ENCODE measurements around the gene CCL28.
"Not testable (repeated sequence)": the region's sequence is repeated elsewhere in the genome, so short reads cannot be mapped to it uniquely, and the experiment has no call there.

The CCL28 gene

DNA sequence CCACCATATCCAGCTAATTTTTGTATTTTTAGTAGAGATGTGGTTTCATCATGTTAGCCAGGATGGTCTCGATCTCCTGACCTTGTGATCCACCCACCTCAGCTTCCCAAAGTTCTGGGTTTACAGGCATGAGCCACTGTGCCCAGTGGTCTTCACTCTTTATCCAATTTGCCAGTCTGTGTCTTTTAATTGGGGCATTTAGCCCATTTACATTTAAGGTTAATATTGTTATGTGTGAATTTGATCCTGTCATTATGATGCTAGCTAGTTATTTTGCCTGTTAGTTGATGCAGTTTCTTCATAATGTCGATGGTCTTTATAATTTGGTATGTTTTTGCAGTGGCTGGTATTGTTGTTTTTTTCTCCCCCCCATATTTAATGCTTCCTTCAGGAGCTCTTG is 47.0 kb downstream of the CCL28 start:
- not testable (repeated sequence) for H3K36me3 Mint-ChIP-seq (ENCODE audit: insufficient read depth); H3K27ac Mint-ChIP-seq (ENCODE audit: low read depth); H3K4me3 Mint-ChIP-seq; DNase-seq (ENCODE audit: low spot score in 2 of 2); ATAC-seq (replicated peaks; ENCODE audit: extremely low read depth, poor library complexity, severe bottlenecking); H3K4me1 Mint-ChIP-seq; H3K9me3 Mint-ChIP-seq
- peaks cover 16% of the 10 kb centered on the region for H3K27me3 Mint-ChIP-seq

DNA sequence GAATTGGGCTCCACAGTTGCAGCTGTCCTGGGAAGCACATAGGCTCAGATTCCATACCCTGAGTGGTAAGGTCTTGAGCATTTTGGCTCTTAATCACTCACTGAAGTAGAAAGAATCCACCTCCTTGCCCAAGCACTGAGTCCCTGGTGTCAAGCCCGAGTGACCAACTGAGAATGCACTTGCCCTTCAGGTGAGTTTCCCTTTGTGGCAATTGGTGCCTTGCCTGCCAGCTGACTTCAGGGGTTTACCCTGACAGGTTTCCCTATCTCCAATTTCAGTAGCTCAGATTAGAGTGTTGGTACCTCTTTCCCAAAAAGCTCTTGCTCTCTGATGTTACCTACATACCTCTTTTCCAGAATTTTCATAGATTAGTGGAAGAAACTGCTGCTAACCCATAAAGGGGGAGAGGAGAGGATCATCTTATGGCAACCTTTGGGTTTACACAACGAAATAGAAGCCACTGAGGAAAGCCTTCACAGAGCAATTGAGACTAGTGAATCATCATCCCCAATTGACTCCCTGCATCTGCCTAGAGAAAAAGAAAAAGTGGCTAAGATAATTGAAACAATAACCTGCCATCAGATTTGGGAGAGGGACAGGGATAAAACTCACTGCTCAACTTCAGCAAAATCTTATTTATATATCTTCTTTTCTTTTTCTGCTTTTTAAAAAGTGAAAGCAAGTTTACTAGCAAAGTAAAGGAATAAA is 48.6 kb downstream of the CCL28 start:
- Mint-ChIP-seq H3K9me3 (peaks cover 5% of the 10 kb centered on the region), H3K4me1 (no peaks in the 10 kb centered on the region), H3K4me3 (no peak overlapping the region), H3K36me3 (ENCODE audit: insufficient read depth) (no peaks in the 10 kb centered on the region), H3K27me3 (peaks cover 16% of the 10 kb centered on the region), H3K27ac (ENCODE audit: low read depth) (no peak overlapping the region)
- no peak for ATAC-seq (replicated peaks; ENCODE audit: extremely low read depth, poor library complexity, severe bottlenecking)
- DNase-seq (ENCODE audit: low spot score in 2 of 2), result no peak

DNA sequence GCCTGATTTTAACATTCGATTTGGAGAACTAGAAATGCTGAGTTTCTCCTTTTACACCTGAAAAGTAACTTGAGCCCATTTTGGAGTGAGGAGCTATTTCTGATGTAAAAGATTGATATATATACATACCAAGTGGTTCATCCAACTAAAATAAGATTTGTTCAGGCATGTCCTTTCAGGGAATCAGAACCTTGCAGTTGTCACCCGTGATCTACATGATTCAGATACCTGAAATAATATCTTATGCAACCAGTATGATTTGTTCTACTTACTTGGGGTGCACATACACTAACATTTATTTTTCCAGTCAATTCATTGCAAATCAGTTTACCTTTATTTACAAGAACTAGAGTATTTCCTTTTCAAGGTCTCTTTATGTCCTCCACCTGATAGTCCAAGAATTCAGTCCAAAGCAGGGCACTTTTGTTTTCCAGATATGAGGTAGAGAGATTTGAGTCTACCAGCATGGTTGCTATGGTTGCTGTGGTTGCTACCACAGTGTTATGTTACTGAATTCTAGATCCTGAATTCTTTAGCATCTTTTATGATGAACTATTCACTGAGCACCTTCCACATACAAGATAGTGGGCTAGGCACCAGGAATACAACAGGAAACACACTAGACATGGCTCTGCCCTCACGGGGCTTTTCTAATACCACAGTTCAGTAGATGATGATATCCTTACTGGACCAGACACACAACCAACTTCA is 49.3 kb downstream of the CCL28 start:
- Mint-ChIP-seq H3K9me3 (peaks cover 5% of the 10 kb centered on the region), H3K27ac (ENCODE audit: low read depth) (no peak overlapping the region), H3K4me3 (no peak overlapping the region), H3K27me3 (peaks cover 16% of the 10 kb centered on the region), H3K4me1 (no peaks in the 10 kb centered on the region), H3K36me3 (ENCODE audit: insufficient read depth) (no peaks in the 10 kb centered on the region)
- ATAC-seq (replicated peaks; ENCODE audit: extremely low read depth, poor library complexity, severe bottlenecking) (no peak), DNase-seq (ENCODE audit: low spot score in 2 of 2) (no peak)

DNA sequence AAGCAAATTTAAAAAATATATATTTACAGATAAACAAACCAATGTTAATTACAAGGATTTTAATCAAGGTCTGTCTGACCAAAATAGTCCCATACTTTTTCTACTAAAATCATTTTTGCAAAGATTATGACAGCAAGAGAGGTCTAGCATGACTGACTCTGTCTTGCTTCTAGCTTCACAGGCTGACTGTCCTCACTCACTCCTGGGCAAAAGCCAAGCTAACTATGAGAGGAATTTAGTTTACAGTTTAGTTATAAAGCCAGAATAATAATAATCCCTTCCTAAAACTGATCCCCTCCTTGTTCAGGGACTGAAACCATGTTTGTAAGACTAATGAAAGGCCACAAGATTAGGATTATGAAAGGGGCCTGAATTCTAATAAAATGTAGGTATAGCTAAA is 53.5 kb downstream of the CCL28 start:
- Mint-ChIP-seq H3K27me3 (peaks cover 10% of the 10 kb centered on the region), H3K4me3 (no peak overlapping the region), H3K27ac (ENCODE audit: low read depth) (no peak overlapping the region), H3K36me3 (ENCODE audit: insufficient read depth) (no peaks in the 10 kb centered on the region), H3K9me3 (peaks cover 5% of the 10 kb centered on the region), H3K4me1 (no peaks in the 10 kb centered on the region)
- ATAC-seq (replicated peaks; ENCODE audit: extremely low read depth, poor library complexity, severe bottlenecking) (no peak), DNase-seq (ENCODE audit: low spot score in 2 of 2) (no peak)

DNA sequence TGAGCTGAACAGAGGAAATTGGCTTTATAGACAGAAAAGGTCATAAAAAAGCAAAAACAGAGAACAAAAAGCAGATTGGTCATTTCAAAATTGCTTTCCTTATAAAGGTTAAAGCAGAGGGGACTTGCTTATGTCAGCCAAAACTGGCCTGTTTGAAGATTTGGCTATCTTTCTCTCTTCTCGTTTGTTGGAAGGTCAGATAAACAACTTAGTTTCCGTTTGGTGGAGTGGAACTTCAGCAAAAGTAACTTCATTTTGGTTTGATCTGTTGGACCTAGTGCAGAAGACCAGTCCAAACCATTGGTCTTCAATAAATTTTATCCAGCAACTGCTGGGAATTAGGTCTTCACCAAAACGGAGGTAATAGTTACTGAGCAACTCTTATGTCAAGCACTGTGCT is 53.9 kb downstream of the CCL28 start:
- no peaks in the 10 kb centered on the region for H3K4me1 Mint-ChIP-seq

DNA sequence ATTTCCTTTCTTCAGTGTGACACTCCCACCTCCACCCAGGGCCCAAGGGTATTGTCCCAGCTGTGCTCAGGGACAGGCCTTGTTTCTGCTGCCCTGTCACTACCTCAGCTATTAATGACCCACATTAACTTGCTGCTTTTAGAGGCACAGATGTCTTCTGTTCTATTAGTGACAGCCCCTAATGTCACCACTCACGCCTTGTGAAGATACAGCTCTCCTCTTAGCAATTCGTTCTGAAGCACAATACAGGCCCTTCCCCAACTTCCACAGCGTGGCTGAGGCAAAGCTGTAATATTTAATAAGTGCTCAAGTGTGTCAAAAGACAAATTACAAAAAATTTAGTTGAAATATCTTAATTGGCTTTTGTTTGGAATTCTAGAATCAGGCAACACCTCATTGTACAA is 54.3 kb downstream of the CCL28 start:
- DNase-seq (ENCODE audit: low spot score in 2 of 2), result no peak
- Mint-ChIP-seq H3K9me3 (peaks cover 5% of the 10 kb centered on the region), H3K4me3 (no peak overlapping the region), H3K4me1 (no peaks in the 10 kb centered on the region), H3K36me3 (ENCODE audit: insufficient read depth) (no peaks in the 10 kb centered on the region), H3K27ac (ENCODE audit: low read depth) (no peak overlapping the region), H3K27me3 (peaks cover 10% of the 10 kb centered on the region)
- ATAC-seq (replicated peaks; ENCODE audit: extremely low read depth, poor library complexity, severe bottlenecking), result no peak

More for the DNA sequence above, 53.9 kb downstream of the CCL28 start:
- ATAC-seq (replicated peaks; ENCODE audit: extremely low read depth, poor library complexity, severe bottlenecking) (no peak), DNase-seq (ENCODE audit: low spot score in 2 of 2) (no peak)
- Mint-ChIP-seq H3K27me3 (peaks cover 10% of the 10 kb centered on the region), H3K9me3 (peaks cover 5% of the 10 kb centered on the region), H3K27ac (ENCODE audit: low read depth) (no peak overlapping the region), H3K4me3 (no peak overlapping the region), H3K36me3 (ENCODE audit: insufficient read depth) (no peaks in the 10 kb centered on the region)

DNA sequence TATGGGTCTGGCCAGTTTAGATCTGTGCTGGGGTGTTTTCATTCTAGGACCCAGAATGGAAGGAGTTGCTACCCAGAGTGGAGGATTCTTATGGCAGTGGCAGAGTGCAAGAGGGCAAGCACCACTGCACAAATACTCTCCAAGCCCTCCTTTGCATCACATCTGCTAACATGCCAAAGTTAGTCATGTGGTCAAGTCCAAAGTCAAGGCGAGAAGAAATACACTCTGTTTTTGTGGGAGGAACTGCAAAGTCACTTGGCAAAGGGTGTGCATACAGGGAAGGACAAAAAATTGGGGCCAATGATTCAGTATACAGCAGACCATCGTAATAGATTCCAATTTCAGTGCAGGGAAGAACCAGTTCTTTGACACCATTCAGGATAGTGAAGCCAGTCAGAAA is 55.1 kb downstream of the CCL28 start:
- DNase-seq (ENCODE audit: low spot score in 2 of 2) (no peak), ATAC-seq (replicated peaks; ENCODE audit: extremely low read depth, poor library complexity, severe bottlenecking) (no peak)
- Mint-ChIP-seq H3K27ac (ENCODE audit: low read depth) (no peak overlapping the region), H3K9me3 (peaks cover 5% of the 10 kb centered on the region), H3K4me3 (no peak overlapping the region), H3K36me3 (ENCODE audit: insufficient read depth) (no peaks in the 10 kb centered on the region), H3K27me3 (peaks cover 10% of the 10 kb centered on the region), H3K4me1 (no peaks in the 10 kb centered on the region)

DNA sequence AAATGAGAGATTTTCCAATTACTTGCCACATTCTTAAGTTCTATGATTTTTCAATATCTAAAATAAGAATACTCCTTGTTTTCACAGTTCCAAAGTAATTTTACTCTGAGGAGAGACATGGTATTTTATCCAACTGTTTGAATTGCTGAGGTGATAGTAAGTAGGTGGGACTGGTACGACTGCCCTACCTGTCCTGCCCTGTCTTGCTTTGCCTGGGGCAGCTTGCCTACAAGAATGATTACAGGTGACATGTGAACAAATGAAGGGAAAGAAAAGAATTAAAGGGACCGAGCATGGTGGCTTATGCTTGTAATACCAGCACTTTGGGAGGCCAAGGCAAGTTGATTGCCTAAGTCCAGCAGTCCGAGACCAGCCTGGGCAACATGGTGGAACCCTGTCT is 57.4 kb downstream of the CCL28 start:
- Mint-ChIP-seq H3K9me3 (peaks cover 5% of the 10 kb centered on the region), H3K27me3 (peaks cover 10% of the 10 kb centered on the region), H3K36me3 (ENCODE audit: insufficient read depth) (no peaks in the 10 kb centered on the region), H3K4me3 (no peak overlapping the region), H3K27ac (ENCODE audit: low read depth) (no peak overlapping the region), H3K4me1 (no peaks in the 10 kb centered on the region)
- ATAC-seq (replicated peaks; ENCODE audit: extremely low read depth, poor library complexity, severe bottlenecking) (no peak), DNase-seq (ENCODE audit: low spot score in 2 of 2) (no peak)

DNA sequence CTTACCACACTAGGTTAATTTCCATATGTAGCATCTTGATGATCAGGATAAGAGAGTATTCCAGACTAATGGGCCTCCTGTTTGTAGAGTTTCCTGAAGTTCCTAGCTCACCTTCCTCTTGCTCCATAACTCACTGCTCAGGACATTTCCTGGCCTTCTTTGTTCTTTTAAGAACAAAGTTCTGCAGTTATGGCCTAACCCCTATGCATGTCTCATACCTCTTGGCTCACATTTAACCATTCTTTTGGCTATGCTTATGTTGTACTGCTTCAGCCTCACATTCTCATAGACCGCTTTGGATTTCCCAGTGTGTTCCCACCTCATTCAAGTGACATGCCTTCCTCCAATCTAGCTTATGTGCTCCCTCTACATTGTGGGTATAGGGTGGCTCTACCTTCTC is 58.5 kb downstream of the CCL28 start:
- Mint-ChIP-seq H3K36me3 (ENCODE audit: insufficient read depth) (no peaks in the 10 kb centered on the region), H3K4me1 (no peaks in the 10 kb centered on the region), H3K27ac (ENCODE audit: low read depth) (no peak overlapping the region), H3K4me3 (no peak overlapping the region), H3K27me3 (peaks cover 11% of the 10 kb centered on the region), H3K9me3 (no peaks in the 10 kb centered on the region)
- no peak for ATAC-seq (replicated peaks; ENCODE audit: extremely low read depth, poor library complexity, severe bottlenecking)
- no peak for DNase-seq (ENCODE audit: low spot score in 2 of 2)

DNA sequence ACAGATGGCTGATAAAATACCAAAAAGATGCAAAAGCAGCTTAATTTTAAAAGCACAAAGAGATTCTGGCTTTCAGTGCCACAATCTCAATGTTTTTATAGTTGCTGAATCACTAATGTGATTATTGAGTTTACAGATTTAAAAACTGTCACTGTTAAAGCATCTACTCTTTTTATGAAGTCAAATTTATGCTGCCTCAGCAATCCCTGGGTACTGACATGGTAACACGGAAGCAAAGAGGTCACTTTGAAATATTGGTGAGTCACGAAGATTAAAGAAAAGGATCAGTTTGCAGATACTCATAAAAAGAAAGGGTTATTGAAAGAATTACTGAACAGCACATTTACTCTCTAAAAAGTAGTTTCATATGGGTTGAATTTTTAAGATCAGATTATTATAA is 59.3 kb downstream of the CCL28 start:
- H3K36me3 Mint-ChIP-seq (ENCODE audit: insufficient read depth), result no peaks in the 10 kb centered on the region
- H3K27me3 Mint-ChIP-seq, result peaks cover 19% of the 10 kb centered on the region
- no peaks in the 10 kb centered on the region for H3K9me3 Mint-ChIP-seq
- ATAC-seq (replicated peaks; ENCODE audit: extremely low read depth, poor library complexity, severe bottlenecking) (no peak), DNase-seq (ENCODE audit: low spot score in 2 of 2) (no peak)
- H3K27ac Mint-ChIP-seq (ENCODE audit: low read depth), result no peak overlapping the region
- no peaks in the 10 kb centered on the region for H3K4me1 Mint-ChIP-seq
- no peak overlapping the region for H3K4me3 Mint-ChIP-seq

DNA sequence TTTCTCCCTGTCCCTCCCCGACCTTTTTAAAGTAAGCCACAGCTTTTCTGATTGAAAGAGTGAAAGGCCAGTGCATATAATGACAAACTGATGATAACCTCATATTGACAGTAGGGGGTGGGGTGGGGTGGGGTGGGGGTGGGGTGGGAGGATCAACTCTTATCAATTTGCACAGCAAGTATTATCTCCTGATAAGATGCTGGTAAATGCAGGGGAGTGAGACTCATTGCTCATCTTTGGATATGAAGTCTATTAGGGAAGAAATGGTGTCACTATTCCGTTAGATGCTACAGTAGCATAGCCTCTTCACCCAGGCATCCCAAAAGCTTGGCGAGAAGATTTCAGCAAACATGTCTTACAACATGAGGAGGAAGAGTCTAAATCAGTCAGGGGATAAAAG is 60.1 kb downstream of the CCL28 start:
- ATAC-seq (replicated peaks; ENCODE audit: extremely low read depth, poor library complexity, severe bottlenecking) (no peak), DNase-seq (ENCODE audit: low spot score in 2 of 2) (no peak)
- Mint-ChIP-seq H3K4me1 (no peaks in the 10 kb centered on the region), H3K27ac (ENCODE audit: low read depth) (no peak overlapping the region), H3K27me3 (peaks cover 20% of the 10 kb centered on the region), H3K4me3 (no peak overlapping the region), H3K36me3 (ENCODE audit: insufficient read depth) (no peaks in the 10 kb centered on the region), H3K9me3 (no peaks in the 10 kb centered on the region)

DNA sequence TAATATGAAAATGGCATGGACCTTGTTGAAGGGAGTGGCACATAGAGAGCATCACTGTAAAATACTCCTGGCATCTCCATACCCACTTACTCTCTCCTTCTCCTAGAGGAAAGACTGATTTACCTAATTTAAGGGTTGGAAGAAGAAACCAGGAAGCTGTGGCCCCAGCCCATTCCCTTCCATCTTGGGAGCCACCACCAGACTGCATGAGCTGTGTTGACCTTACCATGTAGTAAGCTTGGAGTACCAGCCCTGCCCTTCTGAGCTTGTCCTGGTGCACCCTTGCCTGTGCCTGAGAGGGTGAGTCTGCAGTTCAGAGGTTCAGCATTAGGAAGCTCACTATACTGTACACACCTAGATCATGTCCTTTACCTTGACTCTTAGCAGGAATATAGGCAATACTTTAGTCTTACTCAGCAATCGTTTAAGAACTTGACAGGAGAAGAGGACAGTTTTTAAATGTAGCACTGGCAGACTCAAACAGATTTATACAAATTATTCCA is 63.3 kb downstream of the CCL28 start:
- Mint-ChIP-seq H3K36me3 (ENCODE audit: insufficient read depth) (peaks cover 3% of the 10 kb centered on the region), H3K27me3 (peaks cover 18% of the 10 kb centered on the region), H3K4me1 (no peaks in the 10 kb centered on the region), H3K9me3 (no peaks in the 10 kb centered on the region), H3K27ac (ENCODE audit: low read depth) (no peak overlapping the region), H3K4me3 (no peak overlapping the region)
- DNase-seq (ENCODE audit: low spot score in 2 of 2), result no peak
- no peak for ATAC-seq (replicated peaks; ENCODE audit: extremely low read depth, poor library complexity, severe bottlenecking)

DNA sequence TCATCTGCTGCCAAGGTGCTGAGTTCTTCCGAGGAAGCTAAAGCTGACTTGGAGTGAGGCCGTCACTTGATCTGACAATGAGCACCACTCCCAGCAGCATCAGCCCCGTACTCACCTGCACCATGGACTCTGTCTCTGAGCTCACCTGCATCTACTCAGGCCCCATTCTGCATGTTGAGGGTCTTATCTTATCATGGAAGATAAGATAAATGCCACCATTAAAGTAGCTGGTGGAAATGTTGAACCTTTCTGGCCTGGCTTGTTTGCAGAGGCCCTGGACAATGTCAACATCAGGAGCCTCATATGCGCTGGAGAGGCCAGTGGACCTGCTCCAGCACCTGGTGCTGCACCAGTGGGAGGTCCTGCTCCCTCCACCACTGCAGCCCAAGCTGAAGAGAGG is 64.0 kb downstream of the CCL28 start:
- H3K27ac Mint-ChIP-seq (ENCODE audit: low read depth), result no peak overlapping the region
- no peak overlapping the region for H3K4me3 Mint-ChIP-seq
- H3K4me1 Mint-ChIP-seq, result no peaks in the 10 kb centered on the region
- no peak for ATAC-seq (replicated peaks; ENCODE audit: extremely low read depth, poor library complexity, severe bottlenecking)
- H3K36me3 Mint-ChIP-seq (ENCODE audit: insufficient read depth), result peaks cover 3% of the 10 kb centered on the region
- no peak for DNase-seq (ENCODE audit: low spot score in 2 of 2)
- no peaks in the 10 kb centered on the region for H3K9me3 Mint-ChIP-seq
- H3K27me3 Mint-ChIP-seq, result peaks cover 25% of the 10 kb centered on the region

Measured in central memory CD8-positive, alpha-beta T cell (primary cell).